T-helper 22 cell (primary cell): ENCODE measurements around the gene CALY.
A peak's percentile ranks its signal among the peaks of the same experiment; 100 is the strongest.

Experiments
- DNase-seq: peaks from one replicate; pipeline ENCODE4 v3.0.0-alpha.2; 2020; ENCODE audit warnings: low read depth

CALY gene

GRCh38 chr10:133287832-133288500 lies 48.7 kb downstream of the CALY start:
- DNase-seq, result no peak

- no peak for DNase-seq
These were observed 50.3 kb downstream of the CALY start for GRCh38 chr10:133286366-133286765.

GRCh38 chr10:133285217-133285616 lies 51.5 kb downstream of the CALY start:
- DNase-seq, result no peak

- DNase-seq, result no peak
These were observed 52.8 kb downstream of the CALY start for GRCh38 chr10:133283931-133284330.

- DNase-seq, result no peak
These were observed 53.8 kb downstream of the CALY start for GRCh38 chr10:133282846-133283390.

- no peak for DNase-seq
These were observed 54.9 kb downstream of the CALY start for GRCh38 chr10:133281628-133282372.

GRCh38 chr10:133281084-133281483 lies 55.6 kb downstream of the CALY start:
- DNase-seq, result no peak

- no peak for DNase-seq
These were observed 56.2 kb downstream of the CALY start for GRCh38 chr10:133280391-133281059.

- no peak for DNase-seq
These were observed 57.1 kb downstream of the CALY start for GRCh38 chr10:133279326-133280226.

- peak; percentile 74 for DNase-seq
These were observed 58.0 kb downstream of the CALY start for GRCh38 chr10:133278577-133279265.

- no peak for DNase-seq
These were observed 58.6 kb downstream of the CALY start for GRCh38 chr10:133277993-133278576.

GRCh38 chr10:133277277-133277992 lies 59.3 kb downstream of the CALY start:
- no peak for DNase-seq

- DNase-seq, result peak; percentile 60
These were observed 60.1 kb downstream of the CALY start, which contains the start of gene ADAM8 for GRCh38 chr10:133276435-133277201. TSS of gene ADAM8 (minus strand) at chr10:133276868. CDS start at chr10:133276817, 51 bp downstream.

GRCh38 chr10:133276100-133276434 lies 60.6 kb downstream of the CALY start:
- DNase-seq, result no peak

- DNase-seq, result no peak
These were observed 61.0 kb downstream of the CALY start for GRCh38 chr10:133275684-133276092.

- DNase-seq, result peak; percentile 89
These were observed 61.7 kb downstream of the CALY start for GRCh38 chr10:133274751-133275683.
